Activated T-helper 9 cell treated with anti-CD3 and anti-CD28 coated beads, Interleukin-2, amount 50 U/mL, for 16 hours (primary cell): ENCODE measurements around the gene FOXN3.
"Not testable (repeated sequence)": the region's sequence is repeated elsewhere in the genome, so short reads cannot be mapped to it uniquely, and the experiment has no call there.

Source experiments
- DNase-seq: peaks from one replicate; pipeline ENCODE4 v3.0.0-alpha.2; 2020; ENCODE audit warnings: low read depth

Gene FOXN3

DNA sequence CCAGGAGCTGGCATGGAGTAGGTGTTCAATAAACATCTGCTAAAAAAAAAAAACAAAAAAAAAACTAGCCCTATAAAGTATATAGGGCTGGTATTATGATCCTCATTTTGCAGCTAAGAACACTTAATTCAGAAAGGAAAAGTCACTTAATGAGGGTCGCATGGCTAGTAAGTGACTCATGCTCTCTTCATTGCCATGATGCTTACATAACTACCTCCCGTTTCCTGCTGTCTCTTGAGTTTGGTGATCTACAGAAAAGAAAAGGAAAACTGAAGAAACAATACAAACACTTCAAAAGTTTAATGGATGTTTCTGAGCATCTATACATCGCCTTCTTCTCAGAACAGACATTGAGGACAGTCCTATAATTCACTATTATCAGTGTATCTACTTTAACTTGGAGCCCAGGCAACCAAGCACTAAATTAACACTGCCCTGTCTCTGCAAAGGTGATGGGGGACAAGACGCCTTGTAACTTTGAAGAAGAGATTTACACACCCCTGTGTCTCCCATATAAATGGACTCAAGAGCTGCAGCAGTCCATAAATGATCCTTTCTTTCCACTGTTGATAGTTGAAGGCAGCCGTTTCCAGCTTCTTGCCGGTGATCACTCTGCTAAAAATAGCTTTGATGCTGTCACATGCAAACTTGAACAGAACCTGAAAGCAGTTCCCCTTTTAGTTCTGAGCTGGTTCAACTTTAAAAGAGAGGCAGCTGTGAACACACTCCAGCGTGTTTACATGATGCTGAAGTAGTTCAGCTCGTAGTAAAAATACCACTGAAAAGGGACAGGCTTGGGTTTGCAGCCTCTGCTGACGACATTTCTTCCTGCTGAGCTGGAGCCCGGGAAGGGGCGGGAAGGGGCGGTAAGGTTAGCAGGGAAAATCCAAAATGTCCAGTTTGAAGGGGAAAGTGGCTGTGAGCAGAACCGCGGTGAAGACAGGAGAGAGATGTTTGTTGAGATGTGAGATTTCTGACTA is 113.3 kb downstream of the FOXN3 start:
- DNase-seq: no peak

- DNase-seq: no peak
Measured at GRCh38 chr14:89302396-89302950, 114.6 kb downstream of the FOXN3 start.

DNA sequence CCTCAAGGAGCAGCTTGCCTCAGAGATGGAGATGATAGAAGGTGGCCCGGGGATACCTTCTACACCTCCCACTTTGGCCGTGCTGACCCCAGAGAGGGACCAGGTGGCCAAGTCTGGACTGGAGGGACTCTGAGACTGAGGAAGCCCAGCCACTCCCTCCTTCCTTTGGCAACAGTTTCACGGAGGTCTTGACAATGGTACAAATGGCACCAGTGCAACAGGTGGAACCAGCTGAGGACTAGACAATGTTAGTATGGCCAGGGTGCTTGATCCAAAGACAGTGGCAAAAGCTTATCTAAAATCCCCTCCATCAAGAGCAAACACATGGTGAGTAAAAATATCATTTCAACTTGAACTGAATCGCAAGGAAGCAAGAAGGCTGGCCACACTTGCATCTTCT is 117.4 kb downstream of the FOXN3 start:
- no peak for DNase-seq

DNA sequence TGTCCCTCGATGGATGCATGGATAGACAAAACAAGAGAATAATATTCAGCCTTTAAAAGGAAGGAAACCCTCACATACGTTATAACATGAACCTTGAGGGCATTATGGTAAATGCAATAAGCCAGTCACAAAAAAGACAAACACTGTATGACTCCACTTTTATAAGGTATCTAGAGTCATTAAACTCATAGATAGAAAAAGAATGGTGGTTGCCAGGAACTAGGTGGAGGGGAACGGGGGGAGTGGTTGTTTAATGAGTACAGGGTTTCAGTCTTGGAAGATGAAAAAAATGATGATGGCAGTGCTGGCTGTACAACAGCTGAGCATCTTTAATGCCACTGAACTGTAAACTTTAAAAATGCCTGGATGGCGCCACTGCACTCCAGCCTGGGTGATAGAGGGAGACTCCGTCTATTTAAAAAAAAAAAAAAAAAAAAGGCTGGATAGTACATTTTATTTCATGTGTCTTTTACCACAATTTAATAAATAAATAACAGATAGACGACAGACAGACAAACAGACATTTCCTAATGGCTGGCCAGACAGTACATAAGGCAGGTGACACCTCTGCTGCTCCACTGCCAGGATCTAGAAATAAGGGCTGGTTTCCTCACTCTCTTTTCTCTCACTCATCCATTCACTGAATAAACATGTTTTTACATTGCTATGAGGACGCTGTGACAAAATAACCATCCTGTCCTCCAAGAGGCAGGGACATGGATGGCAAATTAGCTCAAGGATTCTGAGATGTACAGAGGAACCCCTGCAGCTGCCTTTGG is 118.8 kb downstream of the FOXN3 start:
- DNase-seq: no peak

DNA sequence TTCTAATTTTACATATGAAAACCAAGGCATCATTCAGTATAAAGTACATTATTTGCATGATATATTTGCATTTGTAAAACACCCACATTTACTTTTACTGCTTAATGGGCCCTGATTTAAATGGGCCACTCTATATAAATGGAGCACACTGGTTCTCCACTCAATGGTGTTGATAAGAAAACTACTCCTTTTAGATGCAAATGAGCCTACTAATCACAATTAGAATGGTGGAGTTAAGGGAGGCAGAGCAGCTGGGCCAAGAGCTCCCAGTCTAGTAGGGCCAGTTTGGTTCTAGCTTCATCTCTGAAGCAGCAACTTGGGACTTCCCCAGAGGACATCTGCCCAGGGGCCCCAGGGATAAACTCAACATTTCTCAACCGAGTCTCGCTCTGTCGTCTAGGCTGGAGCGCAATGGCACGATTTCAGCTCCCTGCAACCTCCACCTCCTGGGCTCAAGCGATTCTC is 120.7 kb downstream of the FOXN3 start:
- no peak for DNase-seq

GRCh38 chr14:89294872-89295271 is 122.2 kb downstream of the FOXN3 start:
- DNase-seq: no peak

DNA sequence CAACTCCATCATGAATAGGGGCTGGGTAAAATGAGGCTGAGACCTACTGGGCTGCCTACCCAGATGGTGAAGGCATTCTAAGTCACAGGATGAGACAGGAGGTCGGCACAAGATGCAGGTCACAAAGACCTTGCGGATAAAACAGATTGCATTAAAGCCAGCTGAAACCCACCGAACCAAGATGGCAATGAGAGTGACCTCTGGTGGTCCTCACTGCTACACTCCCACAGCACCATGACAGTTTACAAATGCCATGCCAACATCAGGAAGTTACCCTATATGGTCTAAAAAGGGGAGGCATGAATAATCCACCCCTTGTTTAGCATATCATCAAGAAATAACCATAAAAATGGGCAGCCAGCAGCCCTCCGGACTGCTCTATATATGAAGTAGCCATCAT is 122.6 kb downstream of the FOXN3 start:
- DNase-seq: not testable (repeated sequence)

- no peak for DNase-seq
Measured at GRCh38 chr14:89294060-89294459, 123.0 kb downstream of the FOXN3 start.

DNA sequence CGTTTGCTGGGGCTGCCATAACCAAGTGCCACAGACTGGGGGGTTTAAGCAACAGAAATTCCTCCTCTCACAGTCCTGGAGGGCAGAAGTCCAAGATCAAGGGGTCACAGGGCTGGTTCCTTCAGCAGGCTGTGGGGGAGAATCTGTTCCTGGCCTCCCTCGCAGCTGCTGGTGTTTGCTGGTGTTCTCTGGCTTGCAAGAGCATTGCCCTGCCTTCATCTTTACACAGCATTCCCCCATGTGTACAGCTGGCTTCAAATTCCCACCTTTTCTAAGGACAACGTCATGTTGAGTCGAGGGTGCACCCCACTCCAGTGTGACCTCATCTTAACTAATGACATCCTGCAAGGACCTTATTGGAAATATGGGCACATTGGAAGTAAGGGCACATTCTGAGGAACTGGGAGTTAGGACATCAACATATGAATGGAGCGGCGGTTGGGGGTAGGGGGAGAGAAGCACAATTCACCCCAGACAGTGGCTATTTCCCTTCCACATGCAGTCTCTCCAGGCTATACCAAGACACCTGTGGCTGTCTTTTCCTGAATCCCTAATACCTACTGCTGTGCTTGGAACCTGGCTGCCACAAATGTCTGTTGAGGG is 123.6 kb downstream of the FOXN3 start:
- DNase-seq: no peak

DNA sequence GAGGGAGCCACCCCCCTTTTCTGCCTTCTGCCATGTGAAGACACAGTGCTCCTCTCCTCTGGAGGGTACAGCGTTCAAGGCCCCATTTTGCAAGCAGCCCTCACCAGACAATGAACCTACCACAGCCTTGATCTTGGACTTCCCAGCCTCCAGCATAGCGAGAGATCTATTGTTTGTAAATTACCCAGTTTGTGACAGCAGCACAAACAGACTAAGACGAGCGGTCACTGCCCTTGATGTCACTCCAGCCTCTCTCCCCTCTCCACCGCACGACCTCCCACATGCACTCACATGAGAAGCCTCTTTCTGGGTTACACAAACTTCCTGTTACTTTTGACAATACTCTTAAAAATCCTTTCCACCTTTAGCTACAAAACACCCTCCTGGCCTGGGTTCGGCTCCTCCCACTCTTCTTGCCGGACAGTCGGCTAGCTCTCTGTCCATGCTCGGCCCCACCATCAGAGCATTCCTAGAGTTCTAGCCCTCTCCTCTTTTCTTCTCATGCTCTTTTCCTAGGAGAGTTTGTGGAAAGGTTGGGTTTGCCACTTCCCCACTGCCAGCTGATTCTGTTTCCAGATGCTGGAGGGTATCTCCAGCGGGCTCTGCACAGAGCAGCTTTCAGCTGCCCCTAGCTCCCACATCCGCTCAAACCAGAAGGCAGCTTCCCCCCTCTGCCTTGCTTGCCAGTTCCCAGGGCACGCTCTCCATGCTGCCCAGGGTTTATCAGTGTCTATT is 124.3 kb downstream of the FOXN3 start:
- no peak for DNase-seq

DNA sequence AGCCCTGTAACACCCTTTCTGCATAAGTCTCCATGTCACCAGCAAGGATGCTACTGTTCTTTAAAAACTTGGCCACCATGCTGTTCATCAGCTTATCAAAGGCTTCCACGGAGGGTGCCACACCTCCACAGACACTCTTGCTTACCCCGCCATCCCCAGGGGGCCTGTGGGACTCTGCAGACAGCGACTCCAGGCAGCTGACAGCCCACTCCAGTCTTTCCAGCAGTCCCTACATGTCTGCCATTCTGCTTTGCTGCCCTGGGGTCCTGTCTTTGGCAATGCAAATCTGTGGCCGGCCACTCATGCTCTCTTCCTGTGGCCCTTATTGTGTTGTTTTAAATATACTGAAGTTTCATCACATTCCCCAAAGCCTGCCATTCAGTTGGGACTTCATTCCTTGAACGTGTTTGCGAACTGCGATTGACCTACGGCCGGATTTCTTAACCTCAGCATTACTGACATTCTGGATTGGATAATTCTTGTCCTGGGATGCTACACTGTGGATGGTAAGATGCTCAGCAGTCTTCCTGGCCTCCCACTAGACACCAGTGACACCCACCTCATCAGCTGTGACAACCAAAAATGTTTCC is 125.6 kb downstream of the FOXN3 start:
- no peak for DNase-seq

DNA sequence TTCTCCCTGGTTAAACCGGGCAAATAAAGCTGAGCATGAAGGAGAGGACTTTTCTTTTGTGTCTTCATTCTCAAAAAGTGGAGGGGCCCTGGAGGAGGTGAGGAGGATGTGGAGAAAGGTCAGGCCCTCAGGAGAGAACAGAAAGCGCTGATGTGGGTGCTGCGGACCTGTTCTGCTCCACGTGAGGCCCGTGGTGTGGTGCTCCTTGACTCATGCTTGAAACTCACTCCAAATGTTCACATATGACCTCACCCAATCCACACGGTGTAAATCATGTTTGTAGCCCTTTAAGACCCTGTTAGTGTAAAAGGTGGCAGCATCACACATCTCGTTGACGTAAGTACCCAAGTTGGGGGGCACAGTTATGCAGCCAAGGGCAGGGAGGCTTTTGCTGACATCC is 126.2 kb downstream of the FOXN3 start:
- no peak for DNase-seq

GRCh38 chr14:89289477-89289876 is 127.6 kb downstream of the FOXN3 start:
- no peak for DNase-seq

DNA sequence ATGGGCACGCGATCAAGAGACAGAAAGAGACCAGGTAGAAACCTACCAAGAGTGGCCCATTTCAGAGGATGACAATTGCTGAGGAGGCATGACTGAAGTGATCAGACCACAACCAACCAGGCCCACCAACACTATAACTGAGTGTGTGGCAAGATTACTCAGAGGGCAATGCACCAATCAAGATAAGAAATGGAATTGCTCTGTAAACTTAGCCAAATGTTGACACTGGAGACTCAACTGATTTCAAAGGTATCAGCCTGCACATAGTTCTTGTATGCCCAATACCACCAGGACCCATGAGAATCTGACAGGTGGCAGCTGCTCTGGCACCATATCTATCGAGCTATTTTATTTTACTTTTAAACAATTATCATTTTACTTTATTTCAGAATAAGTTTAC is 128.9 kb downstream of the FOXN3 start:
- DNase-seq: no peak

DNA sequence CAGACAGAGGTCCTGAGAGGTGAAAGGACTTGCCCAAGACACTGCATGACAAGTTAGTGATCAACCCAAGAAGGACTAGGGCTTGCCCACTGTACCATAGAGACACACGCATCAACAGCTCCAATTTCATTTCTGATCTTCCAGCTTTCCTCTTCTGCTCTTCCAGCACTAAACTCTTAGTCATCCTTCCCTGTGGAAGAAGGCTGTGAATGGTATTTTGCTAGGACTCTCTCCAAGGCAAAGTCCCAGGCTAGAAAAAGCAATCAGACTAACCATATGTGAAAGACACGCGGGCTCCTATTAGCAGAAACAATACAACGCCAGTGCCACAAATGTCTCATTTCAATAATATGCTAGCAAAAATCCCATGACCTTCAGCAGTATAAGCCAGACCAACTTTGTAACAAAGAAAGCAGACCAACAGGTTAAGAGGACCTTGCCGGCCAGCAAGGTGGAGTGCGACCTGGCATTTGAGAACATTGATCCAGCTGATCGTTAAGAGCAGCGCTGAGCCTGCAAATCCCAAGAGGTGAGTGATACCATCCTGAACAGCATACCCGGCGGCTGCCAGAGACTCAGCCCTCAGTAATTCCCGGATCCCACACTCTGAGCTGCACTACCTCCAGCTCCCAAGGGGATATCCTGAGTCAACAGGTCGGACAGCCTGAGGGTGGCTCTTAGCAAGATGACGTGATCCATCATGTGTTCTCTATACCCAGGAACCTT is 132.5 kb downstream of the FOXN3 start:
- no peak for DNase-seq

GRCh38 chr14:89283327-89284060 is 133.5 kb downstream of the FOXN3 start:
- DNase-seq: no peak

DNA sequence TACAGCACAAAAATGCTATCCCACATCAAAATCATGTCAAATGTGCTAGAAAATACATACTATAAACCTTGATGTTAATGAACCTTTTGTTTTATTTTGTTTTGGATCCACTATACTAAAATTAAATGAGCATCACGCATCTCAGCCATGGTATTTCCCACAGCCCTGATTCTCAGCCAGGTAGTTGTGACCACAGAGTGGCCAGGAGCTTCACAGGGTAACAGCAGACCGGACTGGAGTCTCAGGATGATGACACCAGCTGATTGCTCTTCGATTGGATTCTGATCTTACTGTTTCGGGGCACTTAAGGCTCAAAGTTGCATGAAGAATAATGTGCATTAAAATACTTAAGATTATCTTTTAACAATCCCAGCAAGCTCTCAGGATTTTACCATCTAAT is 134.8 kb downstream of the FOXN3 start:
- DNase-seq: no peak

DNA sequence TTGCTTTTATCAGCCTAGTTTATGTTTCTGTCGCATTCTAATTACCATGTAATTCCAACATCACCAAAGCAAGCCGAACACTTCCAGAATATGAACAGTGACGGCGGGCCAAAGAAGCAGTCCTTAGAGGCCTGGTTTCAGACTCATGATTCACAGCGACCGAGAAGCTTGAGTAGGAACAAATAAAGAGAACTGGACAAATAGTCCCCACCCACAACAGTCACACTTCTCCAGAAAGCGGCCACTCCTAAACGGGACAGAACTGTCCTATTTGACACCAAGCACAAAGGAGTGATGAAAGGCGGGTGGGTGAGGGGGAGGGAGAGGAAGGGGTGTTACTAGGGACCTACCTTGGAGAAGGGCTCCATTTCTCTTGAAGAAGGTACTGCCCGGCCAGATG is 136.4 kb downstream of the FOXN3 start:
- no peak for DNase-seq

DNA sequence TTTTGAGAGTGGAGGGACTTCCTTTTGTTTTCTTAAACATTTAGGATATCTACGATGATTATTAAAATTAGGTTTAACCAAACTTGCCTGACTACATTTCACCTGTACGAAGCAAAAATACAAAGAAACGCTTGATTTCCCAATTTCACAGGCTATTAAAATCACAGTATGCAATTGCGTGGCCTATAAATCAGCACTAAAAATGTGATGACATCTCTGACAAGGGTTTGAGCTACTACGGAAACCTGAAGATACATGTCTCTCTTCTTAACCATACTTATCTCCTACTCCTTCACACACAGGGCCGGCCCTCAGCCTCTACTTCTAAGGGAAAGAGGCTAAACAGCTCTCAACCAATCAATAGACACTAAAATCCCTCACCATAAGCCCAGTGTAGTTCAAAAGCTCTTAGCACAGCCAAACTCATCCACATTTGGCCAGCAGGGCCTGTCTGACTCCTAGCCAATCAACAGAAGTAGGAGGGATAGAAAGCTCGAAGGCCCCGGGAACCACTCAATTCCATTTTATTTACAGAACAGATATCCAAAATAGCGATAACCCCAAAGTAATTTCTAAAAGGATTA is 137.3 kb downstream of the FOXN3 start:
- DNase-seq: no peak
